Activated CD4-positive, alpha-beta T cell treated with anti-CD3 and anti-CD28 coated beads, Interleukin-2, amount 50 U/mL, for 48 hours (primary cell): ENCODE results near the gene ENKUR.

Experiments used
- DNase-seq, 2 experiments: peaks; one replicate each; pipeline ENCODE4 v3.0.0-alpha.2; 2020

The ENKUR gene

DNA sequence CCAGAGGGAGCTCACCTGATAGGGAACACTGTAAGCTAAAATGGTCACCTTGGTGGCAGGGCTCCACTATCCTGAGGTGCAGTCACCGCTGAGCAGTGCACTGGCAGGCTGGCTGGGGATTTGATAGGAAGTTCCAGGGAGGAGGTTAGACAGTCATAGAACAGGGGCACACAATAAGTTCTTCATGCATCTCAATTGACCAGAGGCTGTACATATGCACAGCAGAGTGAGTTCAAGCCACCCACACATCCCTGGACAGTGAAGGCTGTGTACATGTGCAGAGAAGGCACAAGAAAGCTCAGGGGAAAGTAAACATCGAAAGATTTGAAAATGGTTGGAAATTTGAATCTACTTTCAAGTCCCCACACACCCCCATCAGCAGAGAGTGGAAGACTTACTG lies 77.4 kb downstream of the ENKUR start:
- no peak for DNase-seq

DNA sequence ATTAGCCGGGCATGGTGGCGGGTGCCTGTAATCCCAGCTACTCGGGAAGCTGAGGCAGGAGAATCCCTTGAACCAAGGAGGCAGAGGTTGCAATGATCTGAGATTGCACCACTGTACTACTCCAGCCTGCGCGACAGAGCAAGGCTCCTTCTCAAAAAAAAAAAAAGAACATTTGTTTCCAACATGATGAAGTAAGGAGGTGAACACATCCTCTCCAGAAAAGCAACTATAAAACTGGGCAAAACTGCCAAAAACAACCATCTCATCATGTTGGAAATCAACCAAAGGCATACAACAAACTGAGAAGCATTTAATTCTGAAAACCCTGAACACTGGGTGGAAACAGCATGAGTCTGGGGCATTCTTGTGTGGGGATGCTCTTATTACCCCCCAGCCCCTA lies 77.9 kb downstream of the ENKUR start:
- no peak for DNase-seq

DNA sequence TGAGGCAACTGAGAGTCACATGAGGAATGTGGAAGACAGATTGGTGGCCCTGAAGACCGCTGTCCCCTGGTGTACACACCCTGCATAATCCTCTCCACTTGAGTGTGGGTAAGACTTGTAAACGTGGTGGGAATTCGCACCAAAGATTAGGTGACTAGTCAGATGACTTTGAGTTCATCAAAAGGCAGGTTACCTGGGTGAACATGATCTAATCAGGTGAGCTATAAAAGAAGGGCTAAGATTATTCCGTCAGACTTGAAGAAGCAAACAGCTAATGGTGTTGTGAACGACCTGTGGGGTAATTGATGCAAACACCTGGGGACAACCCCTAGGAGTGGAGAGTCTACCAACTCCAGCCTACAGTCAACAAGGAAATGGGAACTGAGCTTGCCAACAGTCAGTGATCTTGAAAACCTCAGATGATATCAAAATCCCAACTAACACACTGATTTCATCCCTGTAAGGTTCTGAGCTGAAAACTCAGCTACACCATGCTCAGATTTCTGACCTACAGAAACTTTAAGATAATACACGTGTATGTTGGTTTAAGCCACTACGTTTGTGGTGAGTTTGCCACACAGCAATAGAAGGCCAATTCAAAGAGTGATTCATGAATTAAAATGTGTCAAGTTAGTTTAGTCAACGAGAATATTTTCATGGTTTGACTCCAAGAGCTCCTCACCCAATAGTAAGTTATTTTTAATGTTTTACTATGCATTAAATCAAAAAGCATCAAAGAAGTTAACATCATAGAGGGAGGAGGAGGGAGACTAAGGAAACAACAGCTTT lies 80.3 kb downstream of the ENKUR start:
- no peak for DNase-seq
